CD14-positive monocyte (primary cell): Measurements from ENCODE around the gene POLDIP3. TPM values are rescaled to one million over a fixed set of nuclear protein-coding genes. Genes with fewer than 3 reads are reported as not detected.
"Not testable (repeated sequence)": the region's sequence is repeated elsewhere in the genome, so short reads cannot be mapped to it uniquely, and the experiment has no call there.

Source experiments
- DNase-seq, 3 donors: peaks; one replicate each; pipeline ENCODE4 v3.0.0-alpha.2; 2011 to 2022
- H2AFZ ChIP-seq: 2 replicates; pipeline ENCODE4 v1.6.0; 2012; ENCODE audit warnings: mild to moderate bottlenecking, low read depth, low read length, inconsistent platforms; ENCODE audit not compliant: insufficient read depth, poor library complexity, severe bottlenecking
- H3K27ac ChIP-seq, 2 donors: 1 replicate in 1 of 2; 2 replicates in 1 of 2; pipeline ENCODE4 v1.5.1; 2012 to 2013; ENCODE audit warnings: low read length in 2 of 2, control low read depth in 1 of 2, inconsistent platforms in 1 of 2, low read depth in 1 of 2, mild to moderate bottlenecking in 1 of 2
- H3K27me3 ChIP-seq, 2 donors: one replicate each; pipeline versions ENCODE4 v1.6.0 to v1.6.1; 2011 to 2013; ENCODE audit warnings: low read length in 2 of 2; ENCODE audit not compliant: control insufficient read depth in 2 of 2, insufficient read depth in 2 of 2
- H3K36me3 ChIP-seq, 2 donors: replicated peaks in 1 of 2; 1 replicate in 1 of 2; 2 replicates in 1 of 2; pipeline versions ENCODE4 v1.5.1 to v1.6.1; 2012 to 2013; ENCODE audit warnings: low read length in 2 of 2, control low read depth in 1 of 2, inconsistent platforms in 1 of 2, mild to moderate bottlenecking in 1 of 2; ENCODE audit not compliant: insufficient read depth in 2 of 2, control insufficient read depth in 1 of 2
- H3K4me1 ChIP-seq, 2 donors: 1 replicate in 1 of 2; 2 replicates in 1 of 2; pipeline versions ENCODE4 v1.5.1 to v1.6.1; 2012 to 2013; ENCODE audit warnings: low read length in 2 of 2, control low read depth in 1 of 2, inconsistent platforms in 1 of 2, mild to moderate bottlenecking in 1 of 2, moderate library complexity in 1 of 2; ENCODE audit not compliant: insufficient read depth in 2 of 2, control insufficient read depth in 1 of 2
- H3K4me2 ChIP-seq: replicated peaks from 2 replicates; pipeline ENCODE3; 2012; ENCODE audit warnings: low read length, moderate library complexity, mild to moderate bottlenecking; ENCODE audit not compliant: poor library complexity, severe bottlenecking; ENCODE audit errors: extremely low read depth
- H3K4me3 ChIP-seq, 3 experiments: fragments of 200-600 bp in 1 of 3; sonication (generic) in 1 of 3; replicated peaks in 1 of 3; 1 replicate in 2 of 3; 2 replicates in 1 of 3; pipeline ENCODE4 v1.5.1; 2011 to 2013; ENCODE audit warnings: low read length in 3 of 3, mild to moderate bottlenecking in 3 of 3, control low read depth in 2 of 3, low read depth in 2 of 3, inconsistent platforms in 1 of 3, moderate library complexity in 1 of 3
- H3K79me2 ChIP-seq: 2 replicates; pipeline ENCODE4 v1.6.0; 2012; ENCODE audit warnings: mild to moderate bottlenecking, control low read depth, inconsistent platforms, low read length, moderate library complexity; ENCODE audit not compliant: insufficient read depth
- H3K9ac ChIP-seq: 2 replicates; pipeline ENCODE4 v1.6.0; 2017; ENCODE audit warnings: low read length, mild to moderate bottlenecking; ENCODE audit not compliant: insufficient read depth, poor library complexity, severe bottlenecking
- H3K9me3 ChIP-seq, 2 donors: replicated peaks in 1 of 2; 1 replicate in 1 of 2; 2 replicates in 1 of 2; pipeline versions ENCODE4 v1.5.1 to v1.6.1; 2012 to 2013; ENCODE audit warnings: low read length in 2 of 2, control low read depth in 1 of 2; ENCODE audit not compliant: control insufficient read depth in 1 of 2, insufficient read depth in 1 of 2
- H4K20me1 ChIP-seq: 2 replicates; pipeline ENCODE4 v1.6.0; 2012; ENCODE audit warnings: mild to moderate bottlenecking, low read length, control low read depth, moderate library complexity; ENCODE audit not compliant: insufficient read depth
- H3K27ac Mint-ChIP-seq, 7 donors: one replicate each; pipeline ENCODE4 v1.8.0; 2020; ENCODE audit warnings: mild to moderate bottlenecking in 7 of 7, mixed read lengths in 7 of 7, moderate library complexity in 6 of 7, inconsistent platforms in 2 of 7
- H3K27me3 Mint-ChIP-seq, 3 donors: one replicate each; pipeline ENCODE4 v1.8.0; 2021 to 2022; ENCODE audit warnings: low read depth in 3 of 3, mild to moderate bottlenecking in 3 of 3, mixed read lengths in 3 of 3, moderate library complexity in 3 of 3, inconsistent platforms in 1 of 3
- H3K36me3 Mint-ChIP-seq, 2 donors: one replicate each; pipeline ENCODE4 v1.8.0; 2020; ENCODE audit warnings: mixed read lengths in 2 of 2, inconsistent platforms in 1 of 2, mild to moderate bottlenecking in 1 of 2
- H3K4me1 Mint-ChIP-seq: one replicate; pipeline ENCODE4 v1.8.0; 2020; ENCODE audit warnings: mild to moderate bottlenecking, mixed read lengths
- H3K4me3 Mint-ChIP-seq, 2 donors: one replicate each; pipeline ENCODE4 v1.8.0; 2020; ENCODE audit warnings: mild to moderate bottlenecking in 2 of 2, mixed read lengths in 2 of 2, moderate library complexity in 1 of 2
- H3K9me3 Mint-ChIP-seq, 7 donors: one replicate each; pipeline ENCODE4 v1.8.0; 2020 to 2022; ENCODE audit warnings: mixed read lengths in 7 of 7, mild to moderate bottlenecking in 6 of 7, moderate library complexity in 6 of 7, inconsistent platforms in 2 of 7
- CTCF ChIP-seq: fragments of 200-600 bp; IDR thresholded peaks from one replicate; pipeline ENCODE4 v1.8.0; 2022; ENCODE audit warnings: antibody characterized with exemption, mild to moderate bottlenecking
- WGBS: methylation state at CpG from one replicate; pipeline ENCODE4 v1.1.5; 2013; ENCODE audit warnings: missing lambda C conversion rate; ENCODE audit not compliant: insufficient coverage; 5-methylcytosine and 5-hydroxymethylcytosine counted together
- intact Hi-C, 2 donors: fragments of 100-400 bp; cut with micrococcal nuclease; formaldehyde crosslinking; loops; one replicate each; pipeline versions ENCODE4 v1.15.0 to v1.15.1; 2023
- polyA plus RNA-seq, 3 donors: library from polyadenylated mRNA; depleted of rRNA in 1 of 3; unstranded in 2 of 3; stranded (reverse) in 1 of 3; fragments of 300-500 nt in 2 of 3; fragments of >200 nt in 1 of 3; fragmentation: Illumina TruSeq in 2 of 3; gene quantifications; 1 replicate in 2 of 3; 2 replicates in 1 of 3; pipeline ENCODE4 v1.2.3, GENCODE V29; 2012 to 2021

Gene POLDIP3
- polyA plus RNA-seq, 3 donors: 46.3 to 55.3 (median 53.8) TPM

DNA sequence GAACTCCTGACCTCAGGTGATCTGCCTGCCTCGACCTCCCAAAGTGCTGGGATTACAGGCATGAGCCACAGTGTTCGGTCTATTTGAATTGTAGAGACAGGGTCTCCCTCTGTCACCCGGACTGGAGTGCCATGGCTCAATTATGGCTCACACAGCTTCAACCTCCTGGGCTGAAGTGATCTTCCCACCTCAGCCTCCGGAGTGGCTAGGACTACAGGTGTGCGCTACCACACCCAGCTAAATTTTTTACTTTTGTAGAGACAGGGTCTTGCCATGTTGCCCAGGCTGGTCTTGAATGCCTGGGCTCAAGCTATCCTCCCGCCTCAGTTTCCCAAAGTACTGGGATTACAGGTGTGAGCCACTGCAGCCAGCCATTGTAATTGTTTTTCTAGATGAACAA lies 46.7 kb downstream of the POLDIP3 start:
- WGBS: 90% methylated on average over 2 of the region's 6 CpGs
- H3K9me3 ChIP-seq, H3K27ac ChIP-seq, H3K4me2 ChIP-seq, intact Hi-C loops, H3K79me2 ChIP-seq, H3K9ac ChIP-seq, H3K27ac Mint-ChIP-seq, H2AFZ ChIP-seq, H3K9me3 Mint-ChIP-seq, H3K4me1 Mint-ChIP-seq, H3K27me3 Mint-ChIP-seq, DNase-seq, H3K27me3 ChIP-seq, H3K4me3 Mint-ChIP-seq, H3K4me1 ChIP-seq, H4K20me1 ChIP-seq, H3K4me3 ChIP-seq: not testable (repeated sequence)
- peaks cover 15 to 33% of the 10 kb centered on the region in 2 donors for H3K36me3 Mint-ChIP-seq
- H3K36me3 ChIP-seq: peaks cover 16 to 18% of the 10 kb centered on the region in 2 donors

DNA sequence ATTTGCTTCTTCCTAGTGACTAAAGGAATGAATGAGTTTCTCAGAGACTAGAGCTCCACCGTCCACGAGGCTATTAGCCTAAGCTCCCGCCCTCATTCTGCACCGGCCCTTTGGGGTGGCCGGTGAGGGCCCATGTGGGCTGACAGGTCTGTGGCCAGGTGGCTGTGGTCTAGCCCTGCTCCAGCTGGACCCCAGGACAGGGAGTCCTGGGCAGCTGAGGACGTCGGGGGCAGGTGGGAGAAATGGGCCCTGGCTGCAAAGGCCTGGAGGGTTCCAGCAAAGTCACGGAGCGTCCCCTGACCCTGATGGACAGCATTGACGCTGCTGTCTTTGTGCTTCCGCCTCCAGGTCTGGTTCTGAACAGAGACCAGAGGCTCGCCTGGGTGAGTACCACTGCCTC lies 48.7 kb downstream of the POLDIP3 start:
- intact Hi-C loops: no loop called here
- Histone ChIP-seq H3K4me3 (no peak overlapping the region), H3K36me3 (peaks cover 4 to 6% of the 10 kb centered on the region in 2 donors), H2AFZ (no peak overlapping the region), H3K4me1 (peaks cover 9 to 10% of the 10 kb centered on the region in 2 donors), H3K9ac (no peak overlapping the region), H3K9me3 (no peaks in the 10 kb centered on the region), H3K4me2 (no peak overlapping the region), H4K20me1 (no peaks in the 10 kb centered on the region), H3K27me3 (no peaks in the 10 kb centered on the region), H3K79me2 (no peaks in the 10 kb centered on the region), H3K27ac (no peak overlapping the region)
- Mint-ChIP-seq H3K36me3 (peaks cover 7 to 14% of the 10 kb centered on the region in 2 donors), H3K9me3 (peaks cover 0 to 8% (median 0%) of the 10 kb centered on the region in 7 donors), H3K27ac (no peak overlapping the region), H3K4me1 (peaks cover 10% of the 10 kb centered on the region), H3K27me3 (peaks cover 0 to 3% (median 1%) of the 10 kb centered on the region in 3 donors), H3K4me3 (no peak overlapping the region)
- 94% methylated on average over 12 of the region's 12 CpGs for WGBS
- no peak for DNase-seq
- TF ChIP-seq CTCF: no peak
